Adrenal gland (tissue), 12 donors: ENCODE measurements around the gene FAF1. TPM values are rescaled to one million over a fixed set of nuclear protein-coding genes. Genes with fewer than 3 reads are reported as not detected.
"Not testable (repeated sequence)": the region's sequence is repeated elsewhere in the genome, so short reads cannot be mapped to it uniquely, and the experiment has no call there.

Experiments
- DNase-seq, 7 donors: peaks; one replicate each; pipeline ENCODE4 v3.0.0-alpha.2; 2019 to 2020
- H3K27ac ChIP-seq, 5 donors: fragments of 200-600 bp; sonication (generic) in 4 of 5; 1 replicate in 3 of 5; 2 replicates in 2 of 5; pipeline versions ENCODE4 v1.5.1 to v1.8.0; 2016 to 2020; ENCODE audit warnings: mild to moderate bottlenecking in 1 of 5
- H3K27me3 ChIP-seq: fragments of 200-600 bp; 2 replicates; pipeline ENCODE4 v1.8.0; 2021
- H3K36me3 ChIP-seq, 2 donors: fragments of 200-600 bp; replicated peaks in 1 of 2; 1 replicate in 1 of 2; 2 replicates in 1 of 2; pipeline versions ENCODE4 v1.5.1 to v1.8.0; 2018 to 2022
- H3K4me1 ChIP-seq, 2 donors: fragments of 200-600 bp; replicated peaks in 1 of 2; 1 replicate in 1 of 2; 2 replicates in 1 of 2; pipeline versions ENCODE4 v1.5.1 to v1.8.0; 2018 to 2021
- H3K4me3 ChIP-seq, 4 donors: fragments of 200-600 bp; sonication (generic) in 3 of 4; one replicate each; pipeline ENCODE4 v1.5.1; 2016 to 2018
- H3K9me3 ChIP-seq, 3 donors: fragments of 200-600 bp; sonication (generic) in 1 of 3; replicated peaks in 1 of 3; 1 replicate in 2 of 3; 2 replicates in 1 of 3; pipeline versions ENCODE4 v1.5.1 to v1.8.0; 2016 to 2021
- POLR2A ChIP-seq, 2 donors: fragments of 450-650 bp; IDR thresholded peaks; one replicate each; pipeline ENCODE4 v1.6.1; 2017; ENCODE audit warnings: antibody characterized with exemption in 2 of 2, mild to moderate bottlenecking in 2 of 2, moderate library complexity in 1 of 2
- WGBS, 4 donors: extraction: QIAGEN DNeasy Blood & Tissue Kit in 2 of 4; methylation state at CpG; one replicate each; pipeline versions ENCODE4 v1.1.5 to v1.1.7; 2013 to 2017; 5-methylcytosine and 5-hydroxymethylcytosine counted together
- intact Hi-C, 2 donors: fragments of 100-400 bp; cut with DNase I; formaldehyde crosslinking; loops; one replicate each; pipeline versions ENCODE4 v1.14.1 to v1.15.0; 2022 to 2023
- polyA plus RNA-seq, 3 donors: library from polyadenylated mRNA; stranded (reverse); fragments of 200-250 nt in 2 of 3; fragments of 350-450 nt in 1 of 3; fragmentation: Illumina TruSeq in 1 of 3; extraction: RNeasy Lipid Tissue Mini Kit (QIAGEN cat#74804) in 1 of 3; gene quantifications; one replicate each; pipeline ENCODE4 v1.2.3, GENCODE V29; 2013 to 2014
- total RNA-seq, 9 donors: library from RNA; depleted of rRNA in 4 of 9; stranded (reverse); fragments of >200 nt in 4 of 9; fragments of 120-200 nt in 1 of 9; fragmentation: NEBNext Ultra II Directional in 1 of 9; extraction: Animal tissue kit (Norgen Biotek cat#: 25700) in 1 of 9; gene quantifications; one replicate each; pipeline versions ENCODE4 v1.1.0 to v1.2.4, GENCODE V29; 2013 to 2023
- TF ChIP-seq, protein P1 (sequence below), 6 experiments: fragments of 450-650 bp in 4 of 6; fragments of 200-600 bp in 2 of 6; sonication (generic) in 1 of 6; IDR thresholded peaks; 1 replicate in 5 of 6; 2 replicates in 1 of 6; pipeline versions ENCODE4 v1.5.1 to v1.8.0; 2016 to 2021; ENCODE audit warnings: antibody characterized with exemption in 6 of 6, mild to moderate bottlenecking in 2 of 6, moderate library complexity in 1 of 6
- donor health status: healthy with polysubstance abuse.
- donor health status: Bipolar disorder and iron deficiency.
- donor health status: DM: yes; HTN: yes; CAD: no.
- donor health status: DM: no; HTN: no; CAD: no.
- donor health status: DM: no; HTN: no; CAD: no.
- donor health status: DM: yes; HTN: yes; CAD: no.

FAF1 gene
- total and polyA plus RNA-seq, 12 donors: 23.4 to 88.4 (median 44.5) TPM

- intact Hi-C loops: no loop called here
- no peak for TF ChIP-seq POLR2A (IDR thresholded peaks at IDR 0.05)
- TF ChIP-seq, protein P1, sequence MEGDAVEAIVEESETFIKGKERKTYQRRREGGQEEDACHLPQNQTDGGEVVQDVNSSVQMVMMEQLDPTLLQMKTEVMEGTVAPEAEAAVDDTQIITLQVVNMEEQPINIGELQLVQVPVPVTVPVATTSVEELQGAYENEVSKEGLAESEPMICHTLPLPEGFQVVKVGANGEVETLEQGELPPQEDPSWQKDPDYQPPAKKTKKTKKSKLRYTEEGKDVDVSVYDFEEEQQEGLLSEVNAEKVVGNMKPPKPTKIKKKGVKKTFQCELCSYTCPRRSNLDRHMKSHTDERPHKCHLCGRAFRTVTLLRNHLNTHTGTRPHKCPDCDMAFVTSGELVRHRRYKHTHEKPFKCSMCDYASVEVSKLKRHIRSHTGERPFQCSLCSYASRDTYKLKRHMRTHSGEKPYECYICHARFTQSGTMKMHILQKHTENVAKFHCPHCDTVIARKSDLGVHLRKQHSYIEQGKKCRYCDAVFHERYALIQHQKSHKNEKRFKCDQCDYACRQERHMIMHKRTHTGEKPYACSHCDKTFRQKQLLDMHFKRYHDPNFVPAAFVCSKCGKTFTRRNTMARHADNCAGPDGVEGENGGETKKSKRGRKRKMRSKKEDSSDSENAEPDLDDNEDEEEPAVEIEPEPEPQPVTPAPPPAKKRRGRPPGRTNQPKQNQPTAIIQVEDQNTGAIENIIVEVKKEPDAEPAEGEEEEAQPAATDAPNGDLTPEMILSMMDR (IDR thresholded peaks at IDR 0.05): no peak
Observed at GRCh38 chr1:50955116-50955515, 5.0 kb downstream of the FAF1 start.

DNA sequence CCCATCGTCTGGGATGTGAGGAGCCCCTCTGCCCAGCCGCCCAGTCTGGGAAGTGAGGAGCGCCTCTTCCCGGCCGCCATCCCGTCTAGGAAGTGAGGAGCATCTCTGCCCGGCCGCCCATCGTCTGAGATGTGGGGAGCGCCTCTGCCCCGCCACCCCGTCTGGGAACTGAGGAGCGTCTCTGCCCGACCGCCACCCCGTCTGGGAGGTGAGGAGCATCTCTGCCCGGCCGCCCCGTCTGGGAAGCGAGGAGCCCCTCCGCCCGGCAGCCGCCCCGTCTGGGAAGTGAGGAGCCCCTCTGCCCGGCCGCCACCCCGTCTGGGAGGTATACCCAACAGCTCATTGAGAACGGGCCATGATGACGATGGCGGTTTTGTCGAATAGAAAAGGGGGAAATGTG lies 7.5 kb downstream of the FAF1 start:
- H3K27ac ChIP-seq, H3K27me3 ChIP-seq, H3K9me3 ChIP-seq, DNase-seq, H3K4me3 ChIP-seq, H3K36me3 ChIP-seq, intact Hi-C loops: not testable (repeated sequence)
- WGBS, 4 donors: 96 to 100% (median 97%) methylated on average over 4 to 31 of the region's 31 CpGs
- peaks cover 0 to 16% of the 10 kb centered on the region in 2 donors for H3K4me1 ChIP-seq

More at GRCh38 chr1:50955116-50955515, 5.0 kb downstream of the FAF1 start:
- H3K4me3 ChIP-seq: no peak overlapping the region
- DNase-seq: no peak
- peaks cover 8 to 23% of the 10 kb centered on the region in 2 donors for H3K4me1 ChIP-seq
- 50 to 70% (median 62%) methylated on average over 1 of the region's 1 CpG for WGBS, 4 donors
- no peaks in the 10 kb centered on the region for H3K27me3 ChIP-seq
- no peaks in the 10 kb centered on the region for H3K9me3 ChIP-seq
- no peaks in the 10 kb centered on the region for H3K36me3 ChIP-seq
- no peak overlapping the region for H3K27ac ChIP-seq

- DNase-seq: no peak
- no peaks in the 10 kb centered on the region for H3K27me3 ChIP-seq
- no peak overlapping the region for H3K4me3 ChIP-seq
- intact Hi-C loops: no loop called here
- WGBS, 4 donors: 60 to 93% (median 73%) methylated on average over 1 of the region's 1 CpG
- no peak for TF ChIP-seq POLR2A (IDR thresholded peaks at IDR 0.05)
- TF ChIP-seq, protein P1 (IDR thresholded peaks at IDR 0.05): no peak
- H3K4me1 ChIP-seq: peaks cover 0 to 16% of the 10 kb centered on the region in 2 donors
- H3K9me3 ChIP-seq: no peaks in the 10 kb centered on the region
- H3K36me3 ChIP-seq: no peaks in the 10 kb centered on the region
- no peak overlapping the region for H3K27ac ChIP-seq
Observed at GRCh38 chr1:50950396-50950795, 9.7 kb downstream of the FAF1 start.

DNA sequence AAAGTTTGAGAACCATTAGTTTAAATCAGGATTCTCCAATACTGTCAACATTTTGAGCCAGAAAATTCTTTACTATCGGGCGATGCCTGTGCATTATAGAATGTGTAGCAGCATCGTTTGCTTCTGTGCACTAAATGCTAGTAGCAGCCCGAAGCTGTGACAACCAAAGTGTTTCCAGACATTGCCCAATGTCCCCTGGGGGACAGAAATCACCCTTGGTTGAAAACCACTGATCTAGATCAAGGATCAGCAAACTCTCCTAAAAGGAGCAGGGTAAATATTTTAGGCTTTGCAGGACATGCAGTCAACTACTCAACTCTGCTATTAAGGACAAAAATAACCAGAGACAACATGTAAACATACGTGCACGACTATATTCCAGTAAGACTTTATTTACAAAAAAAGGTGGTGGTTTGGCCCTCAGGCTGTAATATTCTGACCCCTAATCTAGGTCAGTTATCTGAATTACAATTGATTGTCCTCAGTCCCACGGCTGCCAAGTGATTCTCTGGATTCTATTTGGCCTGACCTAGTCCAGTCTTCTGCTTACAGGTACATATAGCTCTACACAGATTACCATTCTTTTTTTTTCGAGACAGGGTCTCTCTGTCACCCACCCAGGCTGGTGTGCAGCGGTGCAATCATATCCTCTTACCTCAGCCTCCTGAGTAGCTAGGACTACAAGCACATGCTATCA lies 10.6 kb downstream of the FAF1 start:
- no peak for TF ChIP-seq POLR2A (IDR thresholded peaks at IDR 0.05)
- TF ChIP-seq, protein P1 (IDR thresholded peaks at IDR 0.05): no peak
- Histone ChIP-seq H3K9me3 (no peaks in the 10 kb centered on the region), H3K27me3 (no peaks in the 10 kb centered on the region), H3K4me3 (no peak overlapping the region), H3K27ac (no peak overlapping the region), H3K4me1 (peaks cover 0 to 16% of the 10 kb centered on the region in 2 donors), H3K36me3 (no peaks in the 10 kb centered on the region)
- DNase-seq: no peak
- WGBS, 4 donors: 85 to 91% (median 87%) methylated on average over 9 of the region's 9 CpGs
- intact Hi-C loops: no loop called here

DNA sequence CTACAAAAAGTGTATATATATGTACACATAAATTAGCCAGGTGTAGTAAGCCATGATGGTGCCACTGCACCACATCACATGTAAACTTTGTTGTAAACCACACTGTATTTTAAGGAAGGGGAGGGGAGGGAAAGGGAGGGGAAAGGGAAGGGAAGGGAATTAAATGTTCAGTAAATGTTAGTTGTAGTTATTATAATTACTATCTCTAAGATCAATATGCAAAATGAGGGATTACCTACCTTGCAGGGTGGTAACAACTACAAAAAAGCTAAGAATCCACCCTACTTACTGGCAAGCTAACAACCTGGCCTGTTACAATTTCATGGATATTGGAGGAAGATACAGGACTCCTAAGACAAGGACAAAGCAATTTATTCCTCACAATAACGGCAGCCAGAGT lies 17.7 kb downstream of the FAF1 start:
- H3K4me3 ChIP-seq: no peak overlapping the region
- H3K9me3 ChIP-seq: no peaks in the 10 kb centered on the region
- DNase-seq: no peak
- no peaks in the 10 kb centered on the region for H3K27me3 ChIP-seq
- no peak for TF ChIP-seq POLR2A (IDR thresholded peaks at IDR 0.05)
- TF ChIP-seq, protein P1 (IDR thresholded peaks at IDR 0.05): no peak
- 43 to 59% (median 46%) methylated on average over 1 of the region's 1 CpG for WGBS, 4 donors
- peaks cover 0 to 6% of the 10 kb centered on the region in 2 donors for H3K4me1 ChIP-seq
- H3K27ac ChIP-seq: no peak overlapping the region
- intact Hi-C loops: no loop called here
- H3K36me3 ChIP-seq: no peaks in the 10 kb centered on the region
